Measurements from ENCODE around the gene MED12L. TPM values are rescaled to one million over a fixed set of nuclear protein-coding genes. Genes with fewer than 3 reads are reported as not detected.

The MED12L gene
- total and polyA plus RNA-seq, 7 donors, result 0.01 to 2.6 (median 0.17) TPM

GRCh38 chr3:151155409-151156128, 70.1 kb downstream of the MED12L start:
- no peaks in the 10 kb centered on the region for H3K4me1 ChIP-seq
- TF ChIP-seq, protein P1, sequence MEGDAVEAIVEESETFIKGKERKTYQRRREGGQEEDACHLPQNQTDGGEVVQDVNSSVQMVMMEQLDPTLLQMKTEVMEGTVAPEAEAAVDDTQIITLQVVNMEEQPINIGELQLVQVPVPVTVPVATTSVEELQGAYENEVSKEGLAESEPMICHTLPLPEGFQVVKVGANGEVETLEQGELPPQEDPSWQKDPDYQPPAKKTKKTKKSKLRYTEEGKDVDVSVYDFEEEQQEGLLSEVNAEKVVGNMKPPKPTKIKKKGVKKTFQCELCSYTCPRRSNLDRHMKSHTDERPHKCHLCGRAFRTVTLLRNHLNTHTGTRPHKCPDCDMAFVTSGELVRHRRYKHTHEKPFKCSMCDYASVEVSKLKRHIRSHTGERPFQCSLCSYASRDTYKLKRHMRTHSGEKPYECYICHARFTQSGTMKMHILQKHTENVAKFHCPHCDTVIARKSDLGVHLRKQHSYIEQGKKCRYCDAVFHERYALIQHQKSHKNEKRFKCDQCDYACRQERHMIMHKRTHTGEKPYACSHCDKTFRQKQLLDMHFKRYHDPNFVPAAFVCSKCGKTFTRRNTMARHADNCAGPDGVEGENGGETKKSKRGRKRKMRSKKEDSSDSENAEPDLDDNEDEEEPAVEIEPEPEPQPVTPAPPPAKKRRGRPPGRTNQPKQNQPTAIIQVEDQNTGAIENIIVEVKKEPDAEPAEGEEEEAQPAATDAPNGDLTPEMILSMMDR (IDR thresholded peaks at IDR 0.05), result no peak
- no peak for ATAC-seq

GRCh38 chr3:151156618-151157216, 71.3 kb downstream of the MED12L start:
- Histone ChIP-seq H3K27ac (no peak overlapping the region), H3K4me1 (no peaks in the 10 kb centered on the region), H3K4me3 (no peak overlapping the region), H3K36me3 (ENCODE audit: insufficient read depth in 1 of 2, low read depth in 1 of 2) (no peaks in the 10 kb centered on the region), H3K27me3 (ENCODE audit: insufficient read depth in 3 of 3, low read length in 2 of 3) (no peaks in the 10 kb centered on the region), H3K9me3 (no peaks in the 10 kb centered on the region)
- TF ChIP-seq, protein P1 (IDR thresholded peaks at IDR 0.05), result peak; percentile 54
- intact Hi-C loops (cut with DNase I), result no loop called here
- ATAC-seq (peak in 2 of 4 donors; percentile 48 to 60), DNase-seq (no peak)
- WGBS, 3 donors, result 35 to 40% (median 39%) methylated on average over 3 of the region's 3 CpGs

More at GRCh38 chr3:151155409-151156128, 70.1 kb downstream of the MED12L start:
- Histone ChIP-seq H3K36me3 (ENCODE audit: insufficient read depth in 1 of 2, low read depth in 1 of 2) (no peaks in the 10 kb centered on the region), H3K27me3 (ENCODE audit: insufficient read depth in 3 of 3, low read length in 2 of 3) (no peaks in the 10 kb centered on the region), H3K4me3 (no peak overlapping the region), H3K9me3 (no peaks in the 10 kb centered on the region), H3K27ac (no peak overlapping the region)
- 69 to 73% (median 73%) methylated on average over 8 of the region's 8 CpGs for WGBS, 3 donors
- no peak for DNase-seq
- intact Hi-C loops (cut with DNase I), result no loop called here

DNA sequence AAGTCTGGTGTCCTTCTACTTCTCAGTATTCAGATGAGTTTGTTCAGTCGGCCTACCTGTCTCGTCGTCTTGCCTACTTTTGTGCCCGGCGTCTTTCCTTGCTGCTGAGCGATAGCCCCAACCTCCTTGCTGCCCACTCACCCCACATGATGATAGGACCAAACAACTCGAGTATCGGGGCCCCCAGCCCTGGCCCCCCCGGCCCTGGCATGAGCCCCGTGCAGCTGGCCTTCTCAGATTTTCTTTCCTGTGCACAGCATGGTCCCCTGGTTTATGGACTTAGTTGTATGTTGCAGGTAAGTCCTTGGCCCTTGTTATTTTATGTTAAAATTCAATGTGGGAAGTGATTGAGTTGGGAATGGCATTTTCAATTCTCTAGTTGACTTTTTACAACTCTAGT, 74.3 kb downstream of the MED12L start:
- 88 to 90% (median 90%) methylated on average over 10 of the region's 10 CpGs for WGBS, 3 donors
- Histone ChIP-seq H3K27me3 (ENCODE audit: insufficient read depth in 3 of 3, low read length in 2 of 3) (no peaks in the 10 kb centered on the region), H3K36me3 (ENCODE audit: insufficient read depth in 1 of 2, low read depth in 1 of 2) (no peaks in the 10 kb centered on the region), H3K9me3 (no peaks in the 10 kb centered on the region), H3K4me3 (no peak overlapping the region), H3K4me1 (no peaks in the 10 kb centered on the region), H3K27ac (no peak overlapping the region)
- DNase-seq (no peak), ATAC-seq (no peak)
- intact Hi-C loops (cut with DNase I), result loop anchor here in 1 of 2 donors (2.0 kb wide), 1 partner anchor 123 kb away; no protein-coding TSS in a partner anchor
- TF ChIP-seq, protein P1 (IDR thresholded peaks at IDR 0.05), result no peak

- H3K9me3 ChIP-seq, result no peaks in the 10 kb centered on the region
- peaks cover 13% of the 10 kb centered on the region for H3K4me1 ChIP-seq
- WGBS, 3 donors, result 82 to 85% (median 83%) methylated on average over 7 of the region's 7 CpGs
- no peak overlapping the region for H3K27ac ChIP-seq
- ATAC-seq (no peak), DNase-seq (no peak)
- no peak overlapping the region for H3K4me3 ChIP-seq
- TF ChIP-seq, protein P1 (IDR thresholded peaks at IDR 0.05), result no peak
- H3K27me3 ChIP-seq (ENCODE audit: insufficient read depth in 3 of 3, low read length in 2 of 3), result no peaks in the 10 kb centered on the region
- intact Hi-C loops (cut with DNase I), result loop anchor here in 1 of 2 donors (5.0 kb wide), 1 partner anchor 62 kb away; no protein-coding TSS in a partner anchor
- no peaks in the 10 kb centered on the region for H3K36me3 ChIP-seq (ENCODE audit: insufficient read depth in 1 of 2, low read depth in 1 of 2)
Observed at GRCh38 chr3:151165226-151165625, 79.8 kb downstream of the MED12L start.
